ENCODE measurements around the gene PAFAH1B1. TPM values are rescaled to one million over a fixed set of nuclear protein-coding genes. Genes with fewer than 3 reads are reported as not detected.

Gene PAFAH1B1
- total and polyA plus RNA-seq, 2 donors (not counting 3 experiments of a cell fraction or from before 2014, with no cell fraction given): 46.5 to 158 TPM

GRCh38 chr17:2549392-2550211 lies 43.9 kb upstream of the PAFAH1B1 start:
- Histone ChIP-seq H2AFZ (ENCODE audit: low read depth, low read length) (no peak overlapping the region), H3K9me1 (replicated peaks; ENCODE audit: control insufficient read depth, extremely low read depth, insufficient read depth, low read length) (no peaks in the 10 kb centered on the region), H3K4me3 (replicated peaks in 1 of 3; ENCODE audit: insufficient read depth in 1 of 3, low read depth in 1 of 3, low read length in 3 of 3) (no peak overlapping the region), H3K4me2 (ENCODE audit: insufficient read depth, low read length) (no peak overlapping the region), H3K4me1 (ENCODE audit: control insufficient read depth, extremely low read depth, insufficient read depth, low read length) (no peaks in the 10 kb centered on the region), H3K9ac (replicated peaks; ENCODE audit: extremely low read depth, insufficient read depth, low read length) (no peak overlapping the region), H3K79me2 (ENCODE audit: control insufficient read depth, insufficient read depth, low read length) (no peaks in the 10 kb centered on the region), H3K27me3 (ENCODE audit: control insufficient read depth in 2 of 2, insufficient read depth in 2 of 2, low read length in 2 of 2) (peaks cover 9 to 10% of the 10 kb centered on the region in 2 experiments), H3K27ac (ENCODE audit: insufficient read depth, low read depth, low read length) (no peak overlapping the region), H3K36me3 (ENCODE audit: control insufficient read depth in 2 of 2, extremely low read depth in 1 of 2, insufficient read depth in 2 of 2, low read length in 2 of 2) (no peaks in the 10 kb centered on the region), H4K20me1 (replicated peaks; ENCODE audit: control insufficient read depth, extremely low read depth, insufficient read depth, low read length) (no peaks in the 10 kb centered on the region), H3K9me3 (replicated peaks; ENCODE audit: control insufficient read depth, insufficient read depth, low read length) (no peaks in the 10 kb centered on the region)
- DNase-seq (ENCODE audit: low read depth, low spot score): no peak
- intact Hi-C loops (cut with micrococcal nuclease): no loop called here
- CTCF ChIA-PET: no interaction called here
- no TSS peak for BruUV-seq (replicated peaks)
- POLR2A ChIA-PET: no interaction called here
- dilution Hi-C loops (cut with MboI; ENCODE audit: extremely low pct_ligation_motif_present, low sequenced_read_pairs): no loop called here
- TF ChIP-seq MAX (IDR thresholded peaks at IDR 0.05; ENCODE audit: insufficient read depth, insufficient read length) (no peak), CTCF (IDR thresholded peaks at IDR 0.05; ENCODE audit: extremely low read depth in 1 of 2, insufficient read depth in 1 of 2, low read depth in 1 of 2, low read length in 2 of 2) (no peak), POLR2AphosphoS5 (IDR thresholded peaks at IDR 0.05; ENCODE audit: insufficient read depth, low read depth, low read length) (no peak), EZH2 (IDR thresholded peaks at IDR 0.05; ENCODE audit: borderline replicate concordance, low read depth, low read length, severe bottlenecking) (no peak), JUN (IDR thresholded peaks at IDR 0.05; ENCODE audit: borderline replicate concordance, insufficient read depth, insufficient read length, low read depth) (no peak), GATA2 (IDR thresholded peaks at IDR 0.05; ENCODE audit: insufficient read depth, insufficient read length, low read depth, low read length) (no peak), FOS (IDR thresholded peaks at IDR 0.05; ENCODE audit: borderline replicate concordance, insufficient read depth, low read length) (no peak), MYC (IDR thresholded peaks at IDR 0.05; ENCODE audit: low read depth, low read length) (no peak), POLR2A (IDR thresholded peaks at IDR 0.05; ENCODE audit: low read depth, low read length) (no peak)
- FAIRE-seq: no peak
